ENCODE results near the gene CD109. TPM values are rescaled to one million over a fixed set of nuclear protein-coding genes. Genes with fewer than 3 reads are reported as not detected.

The CD109 gene
- total RNA-seq, 1 experiment from 2014 or later = 19.1 TPM

GRCh38 chr6:73669005-73669404, 27.0 kb upstream of the CD109 start:
- no peak for DNase-seq
- Histone ChIP-seq H3K27ac (ENCODE audit: low read length) (no peak overlapping the region), H3K36me3 (ENCODE audit: low read depth, low read length) (no peaks in the 10 kb centered on the region), H3K9ac (ENCODE audit: low read length) (no peak overlapping the region), H3K9me2 (replicated peaks; ENCODE audit: low read length) (no peaks in the 10 kb centered on the region), H3K4me1 (ENCODE audit: insufficient read depth, low read length) (peaks cover 13% of the 10 kb centered on the region), H3K4me3 (ENCODE audit: low read length) (no peak overlapping the region), H3F3A (ENCODE audit: low read length, unreplicated experiment) (no peaks in the 10 kb centered on the region), H3K79me2 (ENCODE audit: low read length) (no peaks in the 10 kb centered on the region), H3K9me3 (ENCODE audit: low read length) (no peaks in the 10 kb centered on the region), H3K27me3 (ENCODE audit: low read length) (no peaks in the 10 kb centered on the region), H3K4me2 (ENCODE audit: low read length) (no peak overlapping the region), H4K20me1 (ENCODE audit: low read length) (no peaks in the 10 kb centered on the region), H2AFZ (ENCODE audit: low read length) (no peak overlapping the region)
- TF ChIP-seq EZH2phosphoT487 (IDR thresholded peaks at IDR 0.05; ENCODE audit: borderline replicate concordance, low read length) (no peak), CTCF (conservative IDR thresholded peaks at IDR 0.05; ENCODE audit: low read depth, low read length) (no peak), EZH2 (IDR thresholded peaks at IDR 0.05; ENCODE audit: low read length, unreplicated experiment) (no peak)
- ChIA-PET POLR2A (ENCODE audit: unreplicated experiment) (no interaction called here), CTCF (no interaction called here)
- no peak for ATAC-seq
- intact Hi-C loops (cut with micrococcal nuclease) = no loop called here
- BruUV-seq (replicated peaks) = no TSS peak

GRCh38 chr6:73671911-73672685, 23.9 kb upstream of the CD109 start:
- Histone ChIP-seq H3K36me3 (ENCODE audit: low read depth, low read length) (no peaks in the 10 kb centered on the region), H3K9me3 (ENCODE audit: low read length) (no peaks in the 10 kb centered on the region), H3F3A (ENCODE audit: low read length, unreplicated experiment) (no peaks in the 10 kb centered on the region), H3K4me2 (ENCODE audit: low read length) (no peak overlapping the region), H3K27me3 (ENCODE audit: low read length) (no peaks in the 10 kb centered on the region), H3K9ac (ENCODE audit: low read length) (no peak overlapping the region), H3K4me3 (ENCODE audit: low read length) (no peak overlapping the region), H3K9me2 (replicated peaks; ENCODE audit: low read length) (no peaks in the 10 kb centered on the region), H3K4me1 (ENCODE audit: insufficient read depth, low read length) (no peaks in the 10 kb centered on the region), H4K20me1 (ENCODE audit: low read length) (no peaks in the 10 kb centered on the region), H3K27ac (ENCODE audit: low read length) (no peak overlapping the region), H2AFZ (ENCODE audit: low read length) (no peak overlapping the region), H3K79me2 (ENCODE audit: low read length) (no peaks in the 10 kb centered on the region)
- no TSS peak for BruUV-seq (replicated peaks)
- ChIA-PET POLR2A (ENCODE audit: unreplicated experiment) (interaction anchor here (0.6 kb wide), 1 partner anchor 15 kb away, joined by 4 read pairs; no protein-coding TSS in a partner anchor), CTCF (no interaction called here)
- DNase-seq = no peak
- intact Hi-C loops (cut with micrococcal nuclease) = no loop called here
- no peak for TF ChIP-seq EZH2phosphoT487 (IDR thresholded peaks at IDR 0.05; ENCODE audit: borderline replicate concordance, low read length)
- no peak for TF ChIP-seq CTCF (conservative IDR thresholded peaks at IDR 0.05; ENCODE audit: low read depth, low read length)
- no peak for TF ChIP-seq EZH2 (IDR thresholded peaks at IDR 0.05; ENCODE audit: low read length, unreplicated experiment)
- ATAC-seq = no peak

GRCh38 chr6:73675466-73676098, 20.4 kb upstream of the CD109 start:
- no peaks in the 10 kb centered on the region for H4K20me1 ChIP-seq (ENCODE audit: low read length)
- CTCF ChIA-PET = interaction anchor here (1.1 kb wide), 1 partner anchor 57 kb away, joined by 6 read pairs; no protein-coding TSS in a partner anchor
- intact Hi-C loops (cut with micrococcal nuclease) = loop anchor here (1.0 to 2.0 kb wide), 2 partner anchors 19 to 58 kb away; no protein-coding TSS in a partner anchor
- no peaks in the 10 kb centered on the region for H3K36me3 ChIP-seq (ENCODE audit: low read depth, low read length)
- H3K4me2 ChIP-seq (ENCODE audit: low read length) = no peak overlapping the region
- H3K79me2 ChIP-seq (ENCODE audit: low read length) = no peaks in the 10 kb centered on the region
- no peak overlapping the region for H3K9ac ChIP-seq (ENCODE audit: low read length)
- H3K4me3 ChIP-seq (ENCODE audit: low read length) = no peak overlapping the region
- no peaks in the 10 kb centered on the region for H3K9me3 ChIP-seq (ENCODE audit: low read length)
- no peaks in the 10 kb centered on the region for H3F3A ChIP-seq (ENCODE audit: low read length, unreplicated experiment)
- DNase-seq (peak; percentile 88), ATAC-seq (peak; percentile 81)
- peaks cover 11% of the 10 kb centered on the region for H3K4me1 ChIP-seq (ENCODE audit: insufficient read depth, low read length)
- H3K27me3 ChIP-seq (ENCODE audit: low read length) = no peaks in the 10 kb centered on the region
- POLR2A ChIA-PET (ENCODE audit: unreplicated experiment) = no interaction called here
- TF ChIP-seq EZH2phosphoT487 (IDR thresholded peaks at IDR 0.05; ENCODE audit: borderline replicate concordance, low read length) (no peak), CTCF (conservative IDR thresholded peaks at IDR 0.05; ENCODE audit: low read depth, low read length) (peak; percentile 86)
- no TSS peak for BruUV-seq (replicated peaks)
- H2AFZ ChIP-seq (ENCODE audit: low read length) = no peak overlapping the region
- no peaks in the 10 kb centered on the region for H3K9me2 ChIP-seq (replicated peaks; ENCODE audit: low read length)
- H3K27ac ChIP-seq (ENCODE audit: low read length) = no peak overlapping the region

All from PC-3 (cell line).